K562 (cell line): ENCODE measurements around the gene KIF15. TPM values are rescaled to one million over a fixed set of nuclear protein-coding genes. Genes with fewer than 3 reads are reported as not detected.

ENCODE experiments used
- POLR2G ChIP-seq: fragments of 200-400 bp; formaldehyde crosslinking; IDR thresholded peaks from 2 replicates; pipeline ENCODE4 v1.6.1; 2017; ENCODE audit warnings: low read depth, mild to moderate bottlenecking, antibody characterized with exemption, low read length, moderate library complexity
- RBM22 ChIP-seq: fragments of 200-400 bp; formaldehyde crosslinking; IDR thresholded peaks from 2 replicates; pipeline ENCODE4 v1.6.1; 2018; ENCODE audit warnings: low read length, low read depth; ENCODE audit not compliant: poor library complexity, severe bottlenecking
- ZBTB33 ChIP-seq: sonication (generic); formaldehyde crosslinking; IDR thresholded peaks from 2 replicates; pipeline ENCODE4 v1.8.1; 2023; ENCODE audit warnings: mild to moderate bottlenecking, missing genetic modification reagents
- polyA plus RNA-seq, 8 experiments: library from polyadenylated mRNA; depleted of rRNA in 4 of 8; stranded (reverse) in 5 of 8; unstranded in 3 of 8; fragments of >200 nt; fragmentation: Nextera tagmentation in 2 of 8; fragmentation: Illumina TruSeq in 1 of 8; extraction: Ambion mirVana in 2 of 8; extraction: Trizol in 1 of 8; gene quantifications; 2 replicates each; pipeline versions ENCODE4 v1.2.1 to v1.2.3, GENCODE V29; 2011 to 2014; ENCODE audit warnings: inconsistent platforms in 1 of 8, missing spikeins in 1 of 8
- total RNA-seq, 7 experiments: library from RNA; depleted of rRNA in 6 of 7; stranded (reverse); fragments of >200 nt in 6 of 7; fragmentation: Illumina TruSeq in 2 of 7; extraction: Trizol in 2 of 7; gene quantifications; 2 replicates each; pipeline versions ENCODE4 v1.2.1 to v1.2.3, GENCODE V29; 2011 to 2021; ENCODE audit warnings: low replicate concordance in 1 of 7
- TF ChIP-seq, protein P1 (sequence below), 2 experiments: fragments of 450-650 bp; formaldehyde crosslinking in 1 of 2; IDR thresholded peaks; 2 replicates each; pipeline versions ENCODE4 v1.4.0 to v1.6.1; 2014 to 2020; ENCODE audit warnings: mild to moderate bottlenecking in 2 of 2, borderline replicate concordance in 1 of 2, low read depth in 1 of 2

Gene KIF15
- total and polyA plus RNA-seq, 9 of the 15 experiments (the other 6 are each of a cell fraction or from before 2014, with no cell fraction given) = 9.0 to 45.9 (median 26.0) TPM

DNA sequence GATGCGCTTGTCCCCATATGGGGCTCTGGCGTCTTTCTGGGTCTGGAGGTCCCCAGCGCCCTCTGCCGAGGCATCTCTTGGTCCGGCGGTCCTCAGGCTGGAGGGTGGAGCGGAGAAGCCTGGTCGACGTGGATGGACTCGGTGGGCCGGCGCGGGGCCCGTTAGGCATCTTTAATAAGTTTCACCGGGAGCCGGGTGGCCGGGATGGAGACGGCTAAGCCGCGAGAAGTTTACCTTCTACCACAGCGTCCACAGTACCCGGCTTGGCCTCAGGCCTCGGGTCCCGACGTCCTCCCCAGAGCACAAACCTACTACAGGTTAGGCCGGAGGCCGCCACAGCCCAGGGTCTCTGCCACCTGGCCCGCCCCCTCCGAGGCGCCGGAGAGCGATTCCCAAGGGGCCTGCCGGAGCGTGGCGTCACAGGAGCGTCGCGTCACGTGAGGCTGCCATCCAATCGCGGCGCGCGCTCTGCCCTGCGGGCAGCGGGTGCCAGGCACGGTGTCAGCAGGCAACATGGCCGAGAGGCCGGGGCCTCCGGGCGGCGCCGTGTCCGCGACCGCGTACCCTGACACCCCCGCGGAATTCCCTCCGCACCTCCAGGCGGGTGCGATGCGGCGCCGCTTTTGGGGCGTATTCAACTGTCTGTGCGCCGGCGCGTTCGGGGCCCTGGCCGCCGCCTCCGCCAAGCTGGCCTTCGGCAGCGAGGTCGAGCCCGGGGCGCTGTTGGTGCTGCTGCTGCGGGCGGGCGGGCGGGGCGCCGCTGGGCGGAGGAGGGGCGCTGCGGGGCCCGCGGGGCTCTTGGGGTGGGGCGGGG is 100.0 kb downstream of the KIF15 start, which contains the start of gene TMEM42 (continued):
- TF ChIP-seq, protein P1, sequence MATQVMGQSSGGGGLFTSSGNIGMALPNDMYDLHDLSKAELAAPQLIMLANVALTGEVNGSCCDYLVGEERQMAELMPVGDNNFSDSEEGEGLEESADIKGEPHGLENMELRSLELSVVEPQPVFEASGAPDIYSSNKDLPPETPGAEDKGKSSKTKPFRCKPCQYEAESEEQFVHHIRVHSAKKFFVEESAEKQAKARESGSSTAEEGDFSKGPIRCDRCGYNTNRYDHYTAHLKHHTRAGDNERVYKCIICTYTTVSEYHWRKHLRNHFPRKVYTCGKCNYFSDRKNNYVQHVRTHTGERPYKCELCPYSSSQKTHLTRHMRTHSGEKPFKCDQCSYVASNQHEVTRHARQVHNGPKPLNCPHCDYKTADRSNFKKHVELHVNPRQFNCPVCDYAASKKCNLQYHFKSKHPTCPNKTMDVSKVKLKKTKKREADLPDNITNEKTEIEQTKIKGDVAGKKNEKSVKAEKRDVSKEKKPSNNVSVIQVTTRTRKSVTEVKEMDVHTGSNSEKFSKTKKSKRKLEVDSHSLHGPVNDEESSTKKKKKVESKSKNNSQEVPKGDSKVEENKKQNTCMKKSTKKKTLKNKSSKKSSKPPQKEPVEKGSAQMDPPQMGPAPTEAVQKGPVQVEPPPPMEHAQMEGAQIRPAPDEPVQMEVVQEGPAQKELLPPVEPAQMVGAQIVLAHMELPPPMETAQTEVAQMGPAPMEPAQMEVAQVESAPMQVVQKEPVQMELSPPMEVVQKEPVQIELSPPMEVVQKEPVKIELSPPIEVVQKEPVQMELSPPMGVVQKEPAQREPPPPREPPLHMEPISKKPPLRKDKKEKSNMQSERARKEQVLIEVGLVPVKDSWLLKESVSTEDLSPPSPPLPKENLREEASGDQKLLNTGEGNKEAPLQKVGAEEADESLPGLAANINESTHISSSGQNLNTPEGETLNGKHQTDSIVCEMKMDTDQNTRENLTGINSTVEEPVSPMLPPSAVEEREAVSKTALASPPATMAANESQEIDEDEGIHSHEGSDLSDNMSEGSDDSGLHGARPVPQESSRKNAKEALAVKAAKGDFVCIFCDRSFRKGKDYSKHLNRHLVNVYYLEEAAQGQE (IDR thresholded peaks at IDR 0.05; ENCODE audit: borderline replicate concordance) = no peak
- TF ChIP-seq, protein P1 (CRISPR knock-in tag; IDR thresholded peaks at IDR 0.05; ENCODE audit: low read depth) = no peak
- TF ChIP-seq ZBTB33 (CRISPR knock-in tag) (peak; percentile 55; the same call in 1 of the 2 replicates), RBM22 (peak; percentile 58), POLR2G (peak; percentile 40; the same call in 1 of the 2 replicates)
